HG03520 (cell line): ENCODE measurements around the gene GPNMB.
"Not testable (repeated sequence)": the region's sequence is repeated elsewhere in the genome, so short reads cannot be mapped to it uniquely, and the experiment has no call there.

Source experiments
- ATAC-seq: cut with Tn5 transposase; IDR thresholded peaks from one replicate; pipeline ENCODE4 v1.9.1; 2021; ENCODE audit warnings: mild to moderate bottlenecking, moderate library complexity; ENCODE audit not compliant: unreplicated experiment

The GPNMB gene

GRCh38 chr7:23246555-23246954 lies at the start of gene GPNMB:
GPNMB (plus strand) TSS chr7:23246775; CDS start chr7:23246858, 83 bp downstream.
- ATAC-seq: no peak

DNA sequence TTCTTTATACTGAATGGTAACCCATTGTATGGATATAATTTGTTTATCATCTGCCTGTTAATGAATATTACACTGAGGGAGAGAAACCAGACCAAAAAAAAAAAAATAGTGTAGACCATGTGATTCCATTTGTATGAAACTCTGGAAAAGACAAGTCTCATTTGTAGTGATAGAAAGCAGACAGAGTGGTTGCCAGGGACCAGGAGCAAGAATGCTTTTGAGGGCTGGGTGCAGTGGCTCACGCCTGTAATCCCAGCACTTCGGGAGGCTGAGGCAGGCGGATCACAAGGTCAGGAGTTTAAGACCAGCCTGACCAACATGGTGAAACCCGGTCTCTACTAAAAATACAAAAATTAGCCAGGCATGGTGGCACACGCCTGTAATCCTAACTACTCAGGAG lies 48.8 kb upstream of the GPNMB start:
- not testable (repeated sequence) for ATAC-seq

DNA sequence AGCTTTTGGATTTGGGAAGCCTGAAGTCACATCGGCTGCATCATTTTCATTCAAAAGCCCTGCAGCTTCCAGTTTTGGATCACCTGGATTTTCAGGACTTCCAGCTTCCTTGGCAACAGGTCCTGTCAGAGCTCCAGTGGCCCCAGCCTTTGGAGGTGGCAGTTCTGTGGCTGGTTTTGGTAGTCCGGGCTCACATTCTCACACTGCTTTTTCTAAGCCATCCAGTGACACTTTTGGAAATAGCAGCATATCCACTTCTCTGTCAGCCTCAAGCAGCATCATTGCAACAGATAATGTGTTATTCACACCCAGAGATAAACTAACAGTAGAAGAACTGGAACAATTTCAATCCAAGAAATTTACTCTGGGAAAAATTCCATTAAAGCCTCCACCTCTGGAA lies 46.2 kb upstream of the GPNMB start:
- ATAC-seq: no peak

DNA sequence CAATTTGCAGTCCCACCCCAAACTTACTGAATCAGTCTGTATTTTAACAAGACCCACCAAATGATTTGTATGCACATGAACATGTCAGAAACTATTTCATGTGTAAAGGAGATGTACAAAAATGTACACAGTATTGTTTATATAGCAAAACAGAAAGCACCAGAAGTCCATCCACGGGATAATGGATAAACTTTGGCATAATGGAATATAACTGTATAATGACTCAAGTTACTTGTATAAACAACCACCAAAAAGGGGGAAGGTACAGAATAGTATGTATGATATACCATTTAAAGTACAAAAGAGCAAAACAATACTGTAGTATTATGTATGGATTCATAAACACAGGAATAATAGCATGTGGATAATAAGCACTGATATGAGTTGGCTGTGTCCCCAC lies 42.3 kb upstream of the GPNMB start:
- no peak for ATAC-seq

- no peak for ATAC-seq
These were observed 41.0 kb upstream of the GPNMB start for GRCh38 chr7:23205577-23205908.

GRCh38 chr7:23205909-23206767 lies 40.4 kb upstream of the GPNMB start:
- ATAC-seq: no peak

- ATAC-seq: no peak
These were observed 39.6 kb upstream of the GPNMB start for GRCh38 chr7:23207021-23207420.

GRCh38 chr7:23207884-23208283 lies 38.7 kb upstream of the GPNMB start:
- no peak for ATAC-seq

GRCh38 chr7:23208316-23208715 lies 38.3 kb upstream of the GPNMB start:
- no peak for ATAC-seq

DNA sequence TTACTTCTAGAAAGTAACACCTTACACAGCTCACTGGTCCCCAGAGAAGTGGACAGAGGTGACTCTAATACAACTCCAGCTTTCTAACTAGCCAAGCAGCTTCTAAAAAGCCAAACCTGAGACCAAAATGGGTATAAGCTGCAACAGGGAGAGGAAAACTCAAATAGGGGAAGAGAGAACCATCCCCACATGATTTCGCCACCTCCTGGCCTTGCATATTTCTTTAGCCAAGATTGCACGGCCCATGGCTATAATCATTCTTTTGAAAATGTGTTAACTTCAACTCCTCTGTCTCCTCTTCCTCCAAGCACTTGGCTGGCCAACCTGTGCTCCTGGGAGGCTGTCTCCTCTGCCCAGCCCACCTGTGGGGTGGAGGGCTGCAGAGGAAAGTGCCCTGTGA lies 36.1 kb upstream of the GPNMB start:
- no peak for ATAC-seq

DNA sequence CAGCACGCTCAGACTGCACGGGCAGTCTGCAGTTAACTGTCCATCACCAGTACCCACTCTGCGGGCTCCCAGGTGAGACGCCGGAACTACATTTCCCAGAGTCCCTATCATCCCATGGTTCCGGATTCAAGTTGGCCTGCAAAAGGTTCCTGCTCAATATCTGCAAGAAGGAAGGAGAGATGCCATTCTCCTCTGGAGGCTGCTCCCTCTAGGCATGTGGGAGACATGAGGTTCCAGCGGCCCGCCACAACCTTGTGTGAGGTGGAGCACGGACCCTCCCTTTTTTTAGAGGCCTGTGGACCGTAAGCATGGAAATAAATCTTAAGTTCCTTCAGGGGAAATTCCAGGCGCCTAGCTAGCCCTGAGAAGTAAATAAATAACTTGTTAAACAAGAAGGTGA lies 35.0 kb upstream of the GPNMB start:
- no peak for ATAC-seq

GRCh38 chr7:23212395-23212794 lies 34.2 kb upstream of the GPNMB start:
- no peak for ATAC-seq

- no peak for ATAC-seq
These were observed 33.7 kb upstream of the GPNMB start for GRCh38 chr7:23212841-23213240.

DNA sequence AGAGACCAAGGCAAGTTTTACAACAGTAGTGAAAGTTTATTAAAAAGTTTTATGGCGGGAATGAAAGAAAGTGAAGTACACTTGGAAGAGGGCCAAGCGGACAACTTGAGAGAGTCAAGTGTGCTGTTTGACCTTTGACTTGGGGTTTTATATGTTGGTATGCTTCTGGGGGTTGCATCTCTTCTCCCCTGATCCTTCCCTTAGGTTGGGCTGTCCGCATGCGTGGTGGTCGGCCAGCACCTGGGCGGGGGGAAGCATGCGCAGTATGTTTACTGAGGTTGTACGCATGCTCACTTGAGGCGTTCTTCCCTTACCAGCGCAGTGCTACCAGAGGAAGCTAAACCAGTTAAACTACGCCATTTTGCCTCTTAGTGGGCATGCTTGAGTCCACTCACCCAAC lies 32.8 kb upstream of the GPNMB start:
- ATAC-seq: no peak

DNA sequence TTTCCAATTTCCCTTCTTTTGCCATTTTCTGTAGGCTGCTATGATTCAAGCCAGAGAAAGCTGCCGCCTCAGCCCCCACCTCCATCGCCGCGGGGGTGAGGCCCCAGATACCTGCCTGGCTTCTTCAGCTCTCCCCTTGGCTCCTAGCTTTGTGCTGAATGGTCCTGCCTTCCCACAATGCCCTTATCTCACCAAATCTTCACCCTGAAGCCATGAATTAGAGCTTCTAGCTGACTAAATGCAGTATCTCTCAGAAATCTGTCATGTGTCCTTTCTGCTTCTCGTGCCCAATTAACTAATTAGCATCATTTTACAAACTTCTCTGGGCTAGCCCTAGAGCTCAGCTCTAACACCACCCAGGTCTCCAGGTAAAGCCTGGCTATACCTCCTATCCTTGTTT lies 32.2 kb upstream of the GPNMB start:
- no peak for ATAC-seq

DNA sequence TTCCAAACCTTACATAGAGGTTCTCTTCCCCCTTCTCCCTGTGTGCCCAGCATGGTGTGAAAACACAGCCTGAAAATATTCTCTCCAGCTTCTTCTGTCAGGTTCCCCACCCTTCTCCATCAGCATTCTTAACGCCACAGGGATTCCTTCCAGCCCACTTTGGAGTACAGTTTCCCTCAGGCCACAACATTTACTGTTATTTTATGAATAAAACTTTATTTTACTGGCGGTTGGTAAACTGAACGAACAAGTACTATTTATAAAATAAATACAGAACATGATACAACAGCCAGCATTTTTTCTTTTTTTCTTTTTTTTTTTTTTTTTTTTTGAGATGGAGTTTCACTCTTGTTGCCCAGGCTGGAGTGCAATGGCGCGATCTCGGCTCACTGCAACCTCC lies 31.6 kb upstream of the GPNMB start:
- ATAC-seq: no peak

- no peak for ATAC-seq
These were observed 30.6 kb upstream of the GPNMB start for GRCh38 chr7:23216021-23216420.

DNA sequence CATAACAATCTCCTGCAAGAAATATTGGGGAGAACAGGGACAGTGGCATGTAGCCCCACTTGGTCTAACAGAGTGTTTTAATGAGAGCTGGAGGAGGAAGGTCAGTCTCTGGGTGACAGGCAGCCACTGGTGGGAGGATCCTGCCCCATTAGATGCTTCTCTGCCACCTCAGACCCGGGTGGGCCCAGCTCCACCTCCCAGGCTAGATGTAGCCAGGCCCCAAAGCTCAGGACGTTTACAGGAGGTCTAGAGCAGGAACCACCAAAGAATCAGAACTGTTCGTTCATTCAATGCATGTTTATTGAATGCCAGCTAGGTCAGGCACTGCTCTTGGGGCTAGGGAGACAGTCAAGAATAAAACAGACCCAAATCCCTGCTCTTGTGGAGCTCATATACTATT lies 28.4 kb upstream of the GPNMB start:
- ATAC-seq: no peak

GRCh38 chr7:23220690-23221305 lies 25.8 kb upstream of the GPNMB start:
- no peak for ATAC-seq

- ATAC-seq: no peak
These were observed 24.0 kb upstream of the GPNMB start for GRCh38 chr7:23222439-23223030.

- ATAC-seq: not testable (repeated sequence)
These were observed 22.2 kb upstream of the GPNMB start for GRCh38 chr7:23224364-23224763.

GRCh38 chr7:23226844-23227450 lies 19.6 kb upstream of the GPNMB start:
- ATAC-seq: no peak
